GM13977 (cell line): Measurements from ENCODE around the gene SYF2.

Experiments used
- DNase-seq: peaks from one replicate; pipeline ENCODE4 v3.0.0; 2012; ENCODE audit warnings: low spot score
- in situ Hi-C: fragments of 300-500 bp; cut with MboI; formaldehyde crosslinking; loops from one replicate; pipeline ENCODE4 v1.12.0; 2022; ENCODE audit warnings: low sequenced_read_pairs, low pct_unique_long_range_greater_than_20kb, mixed read lengths, inconsistent platforms; ENCODE audit not compliant: unreplicated experiment
- TF ChIP-seq, protein P1 (sequence below): IDR thresholded peaks from 2 replicates; pipeline ENCODE4 v1.5.1; 2012; ENCODE audit warnings: mild to moderate bottlenecking, control low read depth; ENCODE audit not compliant: insufficient read depth; ENCODE audit errors: extremely low read depth, missing control alignments

SYF2 gene

DNA sequence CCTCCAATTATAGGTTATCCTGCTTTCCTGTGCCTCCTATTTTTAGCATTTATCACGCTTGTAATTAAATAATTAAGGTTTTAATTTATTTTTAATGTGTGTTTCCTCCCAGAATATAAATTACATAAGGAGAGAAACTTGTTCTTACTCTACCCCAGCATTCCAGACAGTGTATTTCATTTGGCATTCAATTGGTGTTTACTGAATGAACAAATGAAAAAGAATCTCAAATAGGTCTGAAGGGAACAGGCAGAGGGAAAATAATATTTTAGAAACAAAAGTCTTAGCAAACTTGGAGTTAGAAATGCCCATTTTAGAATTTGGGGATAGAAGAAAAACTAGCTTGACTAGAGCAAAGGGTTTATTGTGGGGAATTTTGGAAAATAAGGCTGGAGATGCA lies 24.9 kb upstream of the SYF2 start:
- in situ Hi-C loops = loop anchor here (5.0 kb wide), 1 partner anchor 90 kb away; no protein-coding TSS in a partner anchor
- TF ChIP-seq, protein P1, sequence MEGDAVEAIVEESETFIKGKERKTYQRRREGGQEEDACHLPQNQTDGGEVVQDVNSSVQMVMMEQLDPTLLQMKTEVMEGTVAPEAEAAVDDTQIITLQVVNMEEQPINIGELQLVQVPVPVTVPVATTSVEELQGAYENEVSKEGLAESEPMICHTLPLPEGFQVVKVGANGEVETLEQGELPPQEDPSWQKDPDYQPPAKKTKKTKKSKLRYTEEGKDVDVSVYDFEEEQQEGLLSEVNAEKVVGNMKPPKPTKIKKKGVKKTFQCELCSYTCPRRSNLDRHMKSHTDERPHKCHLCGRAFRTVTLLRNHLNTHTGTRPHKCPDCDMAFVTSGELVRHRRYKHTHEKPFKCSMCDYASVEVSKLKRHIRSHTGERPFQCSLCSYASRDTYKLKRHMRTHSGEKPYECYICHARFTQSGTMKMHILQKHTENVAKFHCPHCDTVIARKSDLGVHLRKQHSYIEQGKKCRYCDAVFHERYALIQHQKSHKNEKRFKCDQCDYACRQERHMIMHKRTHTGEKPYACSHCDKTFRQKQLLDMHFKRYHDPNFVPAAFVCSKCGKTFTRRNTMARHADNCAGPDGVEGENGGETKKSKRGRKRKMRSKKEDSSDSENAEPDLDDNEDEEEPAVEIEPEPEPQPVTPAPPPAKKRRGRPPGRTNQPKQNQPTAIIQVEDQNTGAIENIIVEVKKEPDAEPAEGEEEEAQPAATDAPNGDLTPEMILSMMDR = no peak
- DNase-seq = no peak

DNA sequence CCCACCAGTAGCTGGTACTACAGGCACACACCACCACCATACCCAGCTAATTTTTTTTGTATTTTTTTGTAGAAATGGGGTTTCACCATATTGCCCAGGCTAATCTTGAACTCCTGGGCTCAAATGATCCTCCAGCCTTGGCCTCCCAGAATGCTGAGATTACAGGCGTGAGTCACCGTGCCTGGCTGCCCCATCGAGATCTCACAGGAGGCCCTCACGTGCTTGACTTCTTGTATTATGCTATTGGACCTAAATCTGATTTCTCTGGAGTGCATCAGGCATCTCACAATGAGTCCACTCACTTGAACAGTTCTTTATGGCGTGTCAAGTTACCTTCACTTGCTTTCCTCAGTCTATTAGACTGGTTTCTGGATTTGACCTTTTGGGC lies 24.3 kb upstream of the SYF2 start:
- in situ Hi-C loops = loop anchor here (5.0 kb wide), 1 partner anchor 91 kb away; no protein-coding TSS in a partner anchor
- TF ChIP-seq, protein P1 = no peak
- DNase-seq = no peak

DNA sequence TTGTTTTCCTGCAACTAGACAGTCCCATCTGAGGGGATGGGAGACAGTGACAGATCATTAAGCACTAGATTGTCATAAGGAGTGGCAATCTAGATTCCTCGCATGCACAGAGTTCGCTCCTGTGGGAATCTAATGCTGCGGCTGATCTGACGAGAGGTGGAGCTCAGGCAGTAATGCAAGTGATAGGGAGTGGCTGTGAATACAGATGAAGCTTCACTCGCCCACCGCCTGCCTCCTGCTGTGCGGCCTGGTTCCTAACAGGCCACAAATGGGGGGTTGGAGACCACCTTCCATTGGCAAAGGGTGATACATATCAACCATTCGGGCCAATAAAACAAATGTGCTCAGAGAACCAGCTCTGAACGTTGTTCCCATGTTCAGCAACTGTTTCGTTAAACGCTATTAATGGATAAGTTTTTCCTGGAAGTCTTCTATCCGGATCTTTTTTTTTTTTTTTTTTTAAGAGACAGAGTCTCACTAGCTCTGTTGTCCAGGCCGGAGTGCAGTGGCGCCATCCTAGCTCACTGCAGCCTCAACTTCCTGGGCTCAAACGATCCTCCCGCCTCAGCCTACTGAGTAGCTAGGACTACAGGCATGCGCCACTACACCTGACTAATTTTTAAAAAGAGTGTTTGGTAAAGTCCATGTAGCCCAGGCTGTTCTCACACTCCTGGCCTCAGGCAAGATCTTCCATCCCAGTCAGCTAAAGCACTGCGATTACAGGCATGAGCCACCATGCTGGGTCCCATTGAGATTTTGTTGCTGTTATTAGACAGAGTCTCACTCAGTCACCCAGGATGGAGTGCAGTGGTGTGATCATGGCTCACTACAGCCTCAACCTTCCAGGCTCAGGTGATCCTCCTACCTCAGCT lies 23.6 kb upstream of the SYF2 start:
- TF ChIP-seq, protein P1 = no peak
- DNase-seq = no peak
- in situ Hi-C loops = loop anchor here (5.0 kb wide), 1 partner anchor 91 kb away; no protein-coding TSS in a partner anchor

DNA sequence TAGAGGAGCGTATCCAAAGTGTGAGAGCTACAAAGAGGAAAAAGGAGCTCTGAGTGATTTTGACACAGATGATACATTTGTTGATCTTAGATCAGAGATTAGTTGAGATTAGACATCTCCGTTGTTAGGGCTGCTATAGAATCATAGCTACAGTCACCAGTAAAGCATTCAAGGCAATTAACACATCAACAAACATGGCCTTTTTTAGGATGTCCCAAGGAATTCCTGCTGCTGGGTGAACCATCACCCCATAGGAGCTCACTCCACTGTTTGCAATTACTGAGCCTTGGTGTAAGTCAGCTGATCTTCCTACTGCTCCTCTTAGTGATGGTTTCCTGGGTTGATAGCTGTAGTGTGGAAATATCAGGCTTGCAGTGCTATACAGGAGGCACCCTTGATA lies 21.6 kb upstream of the SYF2 start:
- TF ChIP-seq, protein P1 = no peak
- DNase-seq = no peak
- in situ Hi-C loops = no loop called here

DNA sequence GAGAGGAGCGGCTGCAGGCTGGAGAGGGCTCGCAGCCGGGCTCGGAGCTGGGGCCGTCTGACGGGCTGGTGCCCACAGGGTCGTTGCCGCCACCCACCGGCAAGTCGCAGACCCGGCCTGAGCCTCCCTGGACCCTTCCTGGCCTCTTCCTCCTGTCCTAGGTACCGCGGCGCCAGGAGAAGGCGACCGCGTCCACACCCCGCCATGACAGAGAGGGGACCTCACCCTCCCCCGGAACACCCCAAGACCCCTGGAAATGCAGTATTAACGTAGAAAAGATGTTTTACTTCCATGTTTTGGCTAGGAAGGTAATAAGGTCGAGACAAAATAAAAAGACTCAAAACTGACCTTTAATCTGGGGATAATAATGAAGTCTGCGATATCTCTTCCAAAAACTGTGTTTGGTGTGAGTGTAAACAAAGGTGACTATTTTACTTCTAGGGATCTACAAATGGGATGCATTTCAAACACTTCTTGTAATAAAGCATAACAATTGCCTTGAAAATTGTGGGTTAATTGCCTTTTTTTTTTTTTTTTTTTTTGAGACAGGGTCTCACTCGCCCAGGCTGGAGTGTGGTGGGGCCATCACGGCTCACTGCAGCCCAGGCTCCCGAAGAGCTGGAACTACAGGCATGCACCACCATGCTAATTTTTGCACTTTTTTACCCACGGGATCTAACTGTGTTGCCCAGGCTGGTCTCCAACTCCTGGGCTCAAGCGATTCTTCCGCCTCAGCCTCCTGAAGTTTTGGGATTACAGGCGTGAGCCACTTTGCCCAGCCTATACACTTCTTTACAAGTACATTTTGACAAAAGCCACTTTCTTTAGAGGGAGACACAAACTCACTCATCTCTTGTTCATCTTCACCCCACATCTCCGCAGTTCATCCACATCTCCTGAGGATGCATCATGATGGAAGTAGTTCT lies 15.8 kb upstream of the SYF2 start:
- in situ Hi-C loops = no loop called here
- TF ChIP-seq, protein P1 = peak; percentile 48
- no peak for DNase-seq

DNA sequence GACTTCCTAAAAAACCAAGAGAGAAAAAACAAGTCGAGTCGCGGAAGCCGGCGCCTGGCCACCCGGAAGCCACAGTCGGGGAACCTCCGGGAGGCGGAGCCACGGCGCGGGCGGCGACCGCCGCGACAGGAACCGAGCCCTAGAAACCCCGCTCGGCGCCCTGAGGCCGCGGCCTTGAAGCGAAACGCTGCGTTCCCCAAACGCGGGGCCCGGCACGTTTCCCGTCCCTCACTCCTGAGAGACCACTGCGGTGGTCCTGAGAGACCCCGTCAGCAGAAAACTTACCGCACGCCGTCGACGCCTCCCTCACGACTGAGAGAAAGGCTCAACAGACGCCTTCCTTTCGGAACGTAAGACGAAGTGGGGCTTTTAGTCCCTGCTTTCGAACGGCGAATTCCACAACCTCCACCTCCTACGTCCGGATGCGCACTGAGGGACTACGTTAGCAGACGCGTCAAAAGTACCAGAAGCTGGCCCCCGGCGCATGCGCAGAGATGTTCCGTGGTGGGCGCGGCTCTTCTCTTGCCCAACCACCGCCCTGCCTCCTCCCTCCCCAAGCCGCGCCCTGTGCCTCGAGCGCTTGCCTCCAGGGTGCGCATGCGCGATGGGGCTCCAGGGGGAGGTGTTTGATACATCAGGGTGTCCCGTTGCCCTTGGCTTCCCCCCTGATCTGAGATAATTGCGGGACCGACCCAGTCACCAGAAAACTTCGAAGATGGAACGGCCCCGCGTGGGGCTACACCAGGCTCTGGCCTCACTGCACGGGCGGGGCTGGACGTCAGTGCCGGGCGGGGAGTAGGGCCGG lies 14.9 kb upstream of the SYF2 start, which contains the start of gene RSRP1:
TSS of gene RSRP1 (minus strand) at position 431 of the 805 bp plus-strand sequence. CDS start 491 bp downstream, outside the sequence.
- in situ Hi-C loops = no loop called here
- DNase-seq = peak; percentile 100
- TF ChIP-seq, protein P1 = no peak
